Osteocyte (in vitro differentiated cells): ENCODE measurements around the gene TESK2. TPM values are rescaled to one million over a fixed set of nuclear protein-coding genes. Genes with fewer than 3 reads are reported as not detected.

Experiments
- total RNA-seq: library from RNA; stranded (reverse); gene quantifications from 2 replicates; pipeline ENCODE4 v1.2.1, GENCODE V29; 2021

TESK2 gene
- total RNA-seq, 1 donor from 2014 or later = 2.7 TPM

Other genes with a start within 250 kb of the TESK2 start
- 0.35 TPM in 1 of 2 replicates, not detected in the other for gene HPDL, start 164.3 kb downstream of the TESK2 start, total RNA-seq
- 8.5 and 8.6 TPM in 2 replicates for gene TOE1, start 151.0 kb downstream of the TESK2 start, total RNA-seq
- gene MUTYH, start 150.7 kb downstream of the TESK2 start, total RNA-seq = 19.9 and 25.1 TPM in 2 replicates
- 1.6 and 1.8 TPM in 2 replicates for gene CCDC163, start 8.9 kb upstream of the TESK2 start, total RNA-seq
- 6.7 and 6.9 TPM in 2 replicates for gene MMACHC, start 9.1 kb upstream of the TESK2 start, total RNA-seq
- gene PRDX1, start 30.7 kb upstream of the TESK2 start, total RNA-seq = 291 and 292 TPM in 2 replicates
- gene AKR1A1, start 59.7 kb upstream of the TESK2 start, total RNA-seq = 175 TPM in 2 replicates
- gene NASP, start 92.9 kb upstream of the TESK2 start, total RNA-seq = 71.2 and 72.5 TPM in 2 replicates
- gene CCDC17, start 132.9 kb upstream of the TESK2 start, total RNA-seq = 2.2 and 2.4 TPM in 2 replicates
- gene GPBP1L1, start 195.4 kb upstream of the TESK2 start, total RNA-seq = 87.2 and 96.0 TPM in 2 replicates
- gene TMEM69, start 197.0 kb upstream of the TESK2 start, total RNA-seq = 20.0 and 23.1 TPM in 2 replicates